Raji (cell line): ENCODE data around the gene SPOCK1.

ENCODE experiments used
- POLR2A ChIP-seq: IDR thresholded peaks from 2 replicates; pipeline ENCODE4 v1.6.1; 2011; ENCODE audit warnings: low read depth, low read length, control low read depth; ENCODE audit not compliant: insufficient read depth

SPOCK1 gene

DNA sequence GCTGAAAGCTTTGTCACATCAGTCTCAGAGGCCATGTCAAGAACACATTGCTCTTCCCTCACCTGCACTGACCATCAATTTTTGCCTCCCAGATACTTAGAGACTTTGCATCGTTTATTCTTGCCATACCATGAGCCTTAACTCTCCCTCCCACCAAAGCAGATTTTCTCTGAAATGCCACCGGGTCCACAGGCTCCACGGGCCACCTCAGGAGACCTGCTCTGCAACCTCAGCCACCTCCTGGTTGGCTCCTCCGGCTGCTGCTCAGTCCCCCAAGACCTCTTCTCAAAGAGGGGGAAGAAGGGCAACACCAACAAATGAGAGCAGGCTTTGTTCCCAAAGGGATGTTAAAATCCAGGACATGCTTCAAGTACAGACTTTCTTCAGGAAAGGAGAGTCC lies 400.5 kb downstream of the SPOCK1 start:
- TF ChIP-seq POLR2A: no peak

DNA sequence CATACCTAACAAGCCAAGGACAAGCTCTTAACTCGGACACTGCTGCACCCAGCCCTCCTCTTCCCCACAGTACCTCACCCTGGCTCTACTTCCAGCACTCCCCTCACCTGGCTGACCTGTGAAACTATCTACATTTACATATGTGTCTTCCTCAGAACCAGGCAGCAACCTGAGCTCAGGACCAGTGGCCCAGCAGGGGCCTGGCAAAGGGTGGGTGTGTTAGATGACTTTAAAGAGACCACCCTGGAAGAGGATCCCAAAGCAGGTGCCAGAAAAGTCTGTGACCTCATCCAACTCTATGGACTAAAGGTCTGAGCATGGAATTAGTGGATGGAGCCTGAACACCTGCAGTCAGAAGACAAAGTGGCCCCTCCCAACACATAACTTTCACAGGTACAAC lies 400.9 kb downstream of the SPOCK1 start:
- TF ChIP-seq POLR2A: no peak

DNA sequence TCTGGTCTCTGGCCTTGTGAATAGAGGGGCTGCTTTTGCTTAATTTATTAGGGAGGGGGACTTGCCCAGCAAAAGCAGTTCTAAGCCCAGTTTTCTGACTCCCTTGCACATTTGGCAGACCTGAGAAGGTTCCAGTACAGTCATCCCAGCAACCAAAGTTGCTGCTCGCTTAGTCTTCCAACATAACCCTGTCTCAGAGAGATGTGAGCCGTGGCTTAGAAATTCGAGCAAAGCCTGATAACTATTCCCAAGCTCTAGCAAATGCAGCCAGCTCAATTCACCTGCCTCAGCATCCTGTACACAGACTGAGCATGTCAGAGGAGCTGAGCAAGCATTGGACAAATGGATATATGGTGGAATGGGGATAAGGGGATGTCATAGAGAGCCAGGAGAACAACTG lies 401.9 kb downstream of the SPOCK1 start:
- TF ChIP-seq POLR2A: no peak

DNA sequence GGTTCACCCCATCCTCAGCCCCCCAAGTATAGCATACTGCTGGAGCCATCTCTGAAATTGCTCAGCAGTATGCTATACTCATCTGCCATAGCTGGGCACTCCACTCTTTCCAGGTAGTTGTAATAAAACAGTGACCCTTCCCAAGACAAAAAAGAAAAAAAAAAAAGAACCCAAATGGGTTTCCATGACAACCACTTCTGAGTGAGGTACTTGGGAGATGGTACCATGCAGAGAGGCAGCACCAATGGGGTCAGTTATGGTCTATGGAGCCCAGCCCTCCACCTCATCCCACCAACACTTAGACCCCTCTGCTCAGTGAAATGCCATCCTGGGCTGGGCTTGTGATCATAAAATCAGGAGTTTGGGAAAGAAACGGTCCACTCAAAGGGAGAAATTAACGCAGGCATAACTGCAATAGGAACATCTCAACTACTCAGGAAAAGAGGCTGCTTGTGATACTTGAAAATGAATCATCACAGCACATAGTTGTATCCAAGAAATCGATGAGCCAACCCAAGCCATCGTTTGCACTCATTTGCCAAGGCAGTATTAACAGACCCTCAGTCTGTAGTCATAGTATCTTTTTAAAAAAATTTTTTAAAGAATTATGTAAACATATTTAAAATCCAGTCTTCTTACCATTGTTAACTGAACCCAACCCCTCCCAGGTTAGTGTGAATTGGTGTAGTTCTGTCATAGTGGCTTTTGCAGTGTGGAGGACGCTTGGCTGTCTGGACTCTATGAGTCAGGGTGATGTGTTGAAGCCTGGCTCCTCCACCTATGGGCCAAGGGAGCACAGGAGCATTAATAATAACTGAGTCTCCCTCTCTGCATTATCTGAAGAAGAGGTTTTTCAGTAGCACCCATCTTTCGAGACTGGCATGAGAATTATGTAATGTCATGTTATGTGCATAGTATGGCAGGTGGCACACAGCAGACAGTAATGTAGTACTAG lies 402.7 kb downstream of the SPOCK1 start:
- no peak for TF ChIP-seq POLR2A

DNA sequence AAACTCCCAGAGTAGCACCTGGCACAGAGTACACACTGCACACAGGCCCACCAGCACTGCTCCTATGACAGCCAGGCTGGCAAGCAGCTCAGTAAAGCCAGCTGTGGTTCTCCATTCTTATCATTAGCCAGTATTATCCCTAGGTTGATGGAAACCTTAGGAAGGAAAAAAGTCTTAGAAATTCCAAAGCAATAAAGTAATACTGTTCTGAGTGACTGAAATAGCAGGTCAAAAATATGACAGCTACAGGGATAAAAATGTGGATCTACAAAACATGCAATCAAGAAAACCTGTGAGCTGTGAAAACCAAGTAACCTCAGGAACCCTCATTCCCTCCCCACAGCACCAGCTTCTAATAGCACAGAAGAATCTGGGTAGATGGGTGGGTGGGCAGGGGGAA lies 403.5 kb downstream of the SPOCK1 start:
- no peak for TF ChIP-seq POLR2A

DNA sequence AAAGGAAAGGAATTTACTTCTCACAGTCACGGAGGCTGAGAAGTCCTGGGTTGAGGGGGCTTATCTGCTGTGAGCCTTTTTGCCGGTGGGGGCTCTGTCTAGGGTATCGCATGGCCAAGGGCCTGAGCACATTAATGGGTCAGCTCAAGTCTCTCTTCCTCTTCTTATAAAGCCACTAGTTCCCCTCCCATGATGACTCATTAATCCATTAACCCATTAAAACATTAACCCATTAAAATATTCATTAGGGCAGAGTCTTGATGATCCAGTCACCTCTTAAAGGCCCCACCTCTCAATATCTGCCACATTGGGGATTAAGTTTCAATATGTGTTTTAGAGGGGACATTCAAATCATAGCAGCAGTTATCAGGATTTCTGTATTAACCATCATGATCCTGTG lies 406.3 kb downstream of the SPOCK1 start:
- no peak for TF ChIP-seq POLR2A

DNA sequence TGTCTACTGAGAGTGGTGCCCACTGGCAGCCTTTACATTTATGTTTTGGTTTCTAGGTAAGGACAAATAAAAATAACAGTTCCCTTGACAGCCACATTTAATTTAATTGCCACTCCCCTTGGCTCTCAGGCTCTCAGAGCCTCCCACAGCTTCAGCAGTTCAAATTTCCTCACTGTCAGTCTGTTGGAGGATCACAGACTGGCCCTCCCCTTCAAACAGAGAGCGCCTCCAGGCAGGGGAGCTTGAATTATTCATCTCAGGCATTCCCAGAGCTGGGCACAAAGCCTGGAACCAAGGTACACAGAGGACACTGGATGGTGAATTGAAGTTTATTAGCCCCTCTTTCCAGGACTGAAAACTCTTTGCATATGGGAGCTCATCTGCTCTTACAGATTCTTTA lies 407.7 kb downstream of the SPOCK1 start:
- no peak for TF ChIP-seq POLR2A

DNA sequence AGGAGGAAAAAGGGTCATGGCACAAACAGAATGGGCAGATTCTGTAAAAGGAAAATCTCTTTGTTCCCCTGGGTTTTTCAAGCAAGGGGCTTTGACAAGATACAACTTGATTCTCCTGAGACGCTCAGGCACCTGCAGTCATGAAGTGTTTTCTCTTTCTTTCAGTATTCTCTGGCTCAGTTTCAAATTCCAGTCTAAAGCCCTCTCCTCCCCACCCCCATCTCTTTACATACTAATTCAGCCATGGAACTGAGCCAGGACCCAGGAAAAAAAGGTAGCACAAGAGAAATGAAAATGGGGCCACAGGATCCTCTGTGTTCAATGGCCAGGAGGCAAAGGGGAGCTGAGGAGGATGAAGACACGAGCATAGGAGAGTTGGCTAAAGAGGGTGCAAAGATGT lies 408.4 kb downstream of the SPOCK1 start:
- TF ChIP-seq POLR2A: no peak

DNA sequence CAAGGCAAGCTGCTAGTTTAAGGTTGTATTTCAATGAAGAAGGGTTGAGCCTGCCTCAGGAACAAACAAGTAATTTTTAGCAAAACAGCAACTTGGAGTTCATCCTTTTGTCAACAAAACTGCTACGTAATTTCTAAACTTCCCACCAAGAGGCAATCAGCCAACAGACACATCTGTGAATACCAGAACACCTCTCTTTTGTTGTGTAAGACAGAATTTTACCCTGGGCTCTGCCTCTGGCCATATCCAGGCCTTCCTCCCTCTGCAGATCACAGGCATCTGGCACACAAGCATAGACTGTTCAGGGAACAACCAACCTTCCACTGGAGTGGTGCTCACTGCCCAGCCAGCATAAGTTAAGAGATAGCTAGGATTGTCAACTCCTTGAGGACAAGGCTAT lies 409.0 kb downstream of the SPOCK1 start:
- no peak for TF ChIP-seq POLR2A

DNA sequence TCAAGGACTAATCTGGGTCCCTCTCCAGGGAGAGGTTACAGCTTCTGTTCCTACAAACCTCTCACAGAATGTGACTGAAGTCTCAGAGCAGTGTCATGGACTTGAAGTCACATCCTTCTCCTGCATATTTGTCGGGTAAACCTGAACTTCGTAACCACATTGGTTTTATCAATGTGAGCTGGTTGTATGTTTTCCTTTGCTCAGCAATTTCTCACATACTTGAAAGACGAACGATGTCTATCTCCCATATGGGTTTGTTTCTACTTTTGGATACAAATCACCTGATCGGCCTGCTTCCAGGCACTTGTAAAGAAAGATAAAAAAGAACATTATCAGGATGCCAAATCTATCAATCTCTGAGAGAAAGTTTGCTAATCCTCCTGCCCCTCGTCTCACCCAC lies 411.0 kb downstream of the SPOCK1 start:
- TF ChIP-seq POLR2A: no peak

DNA sequence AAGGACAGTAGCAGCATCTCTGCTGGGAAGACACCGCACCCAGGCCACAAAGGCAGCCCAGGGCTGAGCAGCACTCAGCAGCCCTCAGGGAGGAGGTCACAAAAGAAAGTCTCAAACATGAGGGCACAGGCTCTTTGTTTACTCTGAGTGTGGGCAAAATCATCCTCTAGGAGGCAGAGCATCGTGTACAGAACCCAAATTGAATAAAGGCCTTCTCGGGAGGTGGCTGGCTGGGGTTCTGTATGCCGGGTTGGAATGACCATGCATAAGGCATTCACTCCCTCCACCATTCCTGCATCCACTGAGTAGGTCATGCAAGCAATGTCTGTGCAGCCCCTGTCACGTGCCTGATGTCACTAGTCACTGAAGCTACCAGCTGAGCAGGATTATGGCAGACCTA lies 412.8 kb downstream of the SPOCK1 start:
- no peak for TF ChIP-seq POLR2A

DNA sequence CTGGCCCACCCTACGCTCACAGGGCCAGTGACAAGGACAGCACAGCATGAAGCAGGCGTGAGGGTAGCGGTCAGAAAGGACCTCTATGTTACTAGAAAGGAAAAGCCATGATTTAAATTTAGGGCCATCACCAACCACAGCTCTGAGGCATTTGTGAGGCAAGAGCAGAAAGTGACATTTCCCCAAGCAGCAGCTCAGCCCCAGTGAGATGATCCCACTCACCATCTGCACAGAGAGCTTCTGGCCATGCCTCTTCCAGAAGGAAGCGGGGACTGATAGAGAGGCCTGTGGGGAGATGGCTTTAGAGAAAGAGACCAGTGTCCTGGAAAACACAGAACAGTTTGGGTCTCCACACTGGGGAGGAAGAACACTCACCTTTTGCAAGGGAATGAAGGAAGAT lies 413.9 kb downstream of the SPOCK1 start:
- no peak for TF ChIP-seq POLR2A

DNA sequence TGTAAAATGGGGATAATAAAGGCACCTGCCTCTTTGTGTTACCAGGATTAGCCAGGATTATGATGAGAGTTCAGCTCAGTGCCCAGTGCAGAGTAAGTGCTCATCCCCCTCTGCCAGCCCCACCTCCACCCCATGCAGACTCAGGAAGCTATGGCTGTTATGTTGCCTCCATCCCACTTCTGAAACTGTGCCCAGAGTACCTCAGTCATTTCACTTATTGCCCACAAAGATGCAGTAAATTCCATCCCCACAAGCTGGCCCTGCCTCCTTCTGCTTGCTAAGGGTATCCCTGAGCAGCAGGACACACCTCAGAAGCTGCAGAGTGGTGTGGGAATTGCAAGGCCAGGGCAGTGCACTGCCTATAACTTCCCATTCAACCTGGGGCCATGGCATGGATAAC lies 415.1 kb downstream of the SPOCK1 start:
- TF ChIP-seq POLR2A: no peak

DNA sequence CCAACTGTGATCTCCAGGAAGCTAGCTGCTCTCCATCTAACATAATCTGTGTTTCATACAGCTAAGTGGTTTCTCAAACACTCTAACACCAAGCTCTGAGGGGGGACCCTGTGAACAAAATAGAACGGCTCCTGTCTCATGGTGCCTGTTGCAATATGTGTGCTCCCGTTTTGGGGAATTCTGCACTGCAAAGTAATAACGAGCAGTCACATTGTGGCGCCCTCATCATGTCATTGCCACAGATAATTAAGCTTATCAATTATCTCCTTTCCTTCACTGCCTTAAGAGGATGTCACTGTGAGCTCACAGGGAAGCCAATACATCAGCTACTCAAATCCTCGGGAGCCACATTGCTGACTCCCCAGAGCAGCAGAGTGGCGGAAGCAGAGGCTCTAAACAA lies 416.2 kb downstream of the SPOCK1 start:
- TF ChIP-seq POLR2A: no peak

DNA sequence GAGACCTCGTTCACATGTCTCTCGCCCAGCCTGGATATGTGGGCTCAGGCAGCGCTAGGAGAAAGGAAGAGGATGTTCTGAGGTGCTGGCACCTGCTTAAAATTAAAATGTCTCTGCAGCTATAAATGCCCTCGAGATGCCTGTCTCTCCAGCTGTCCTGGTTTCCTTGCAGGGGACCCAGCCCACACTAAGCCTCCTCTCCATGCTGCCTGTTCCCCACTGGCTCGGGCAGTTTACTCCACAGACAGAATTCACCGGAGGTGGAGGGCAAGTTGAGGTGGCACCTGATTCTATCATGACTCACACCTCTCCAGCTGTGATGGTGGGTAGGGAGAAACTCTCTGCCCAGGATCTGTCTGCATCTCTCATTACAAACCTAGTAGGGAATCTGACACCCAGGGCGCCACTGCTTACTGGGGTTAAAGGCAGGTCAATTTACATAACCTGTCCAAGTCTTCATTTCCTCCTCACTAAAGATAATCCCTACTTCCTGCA lies 420.9 kb downstream of the SPOCK1 start:
- no peak for TF ChIP-seq POLR2A

DNA sequence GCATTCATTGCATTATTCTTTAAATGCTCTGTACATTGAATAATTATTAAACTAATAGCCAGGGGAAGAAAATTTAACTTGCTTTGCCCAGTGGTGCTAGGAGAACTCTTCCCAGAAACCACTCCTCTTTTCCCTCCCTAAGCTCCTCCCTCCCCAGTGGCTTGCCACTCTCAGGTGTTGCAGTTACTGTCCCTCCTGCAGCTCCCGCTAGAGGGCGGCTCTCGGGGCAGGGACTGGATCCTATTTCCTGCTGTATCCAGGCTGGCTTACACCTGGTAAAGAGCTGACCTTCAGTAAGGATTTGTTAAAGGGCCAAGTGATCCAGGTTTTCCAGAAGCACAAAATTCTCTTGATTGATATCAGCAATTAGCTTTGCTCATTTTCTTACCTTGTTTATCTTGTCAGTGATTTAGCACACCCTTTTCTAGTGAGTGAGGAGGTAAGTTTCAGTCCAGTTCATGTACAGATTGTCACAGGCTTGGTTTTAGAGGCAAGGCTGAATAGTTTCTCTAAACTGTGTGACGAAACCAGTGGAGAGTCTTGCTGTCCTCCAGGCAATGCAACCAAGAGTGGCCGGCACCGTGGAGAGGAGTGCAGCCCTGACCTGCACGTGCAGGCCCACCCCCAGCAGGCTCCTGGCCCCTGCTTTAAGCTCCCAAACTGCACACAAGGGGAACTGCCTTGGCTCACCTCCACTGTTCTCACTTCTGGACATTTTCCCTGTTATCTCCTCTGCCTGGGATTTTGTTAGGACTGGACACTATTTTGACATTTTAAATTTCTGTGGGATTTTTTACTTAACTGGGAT lies 423.8 kb downstream of the SPOCK1 start:
- TF ChIP-seq POLR2A: peak; percentile 23; the same call in 1 of the 2 replicates
